Measurements from ENCODE around the gene VSIG10.

VSIG10 gene

DNA sequence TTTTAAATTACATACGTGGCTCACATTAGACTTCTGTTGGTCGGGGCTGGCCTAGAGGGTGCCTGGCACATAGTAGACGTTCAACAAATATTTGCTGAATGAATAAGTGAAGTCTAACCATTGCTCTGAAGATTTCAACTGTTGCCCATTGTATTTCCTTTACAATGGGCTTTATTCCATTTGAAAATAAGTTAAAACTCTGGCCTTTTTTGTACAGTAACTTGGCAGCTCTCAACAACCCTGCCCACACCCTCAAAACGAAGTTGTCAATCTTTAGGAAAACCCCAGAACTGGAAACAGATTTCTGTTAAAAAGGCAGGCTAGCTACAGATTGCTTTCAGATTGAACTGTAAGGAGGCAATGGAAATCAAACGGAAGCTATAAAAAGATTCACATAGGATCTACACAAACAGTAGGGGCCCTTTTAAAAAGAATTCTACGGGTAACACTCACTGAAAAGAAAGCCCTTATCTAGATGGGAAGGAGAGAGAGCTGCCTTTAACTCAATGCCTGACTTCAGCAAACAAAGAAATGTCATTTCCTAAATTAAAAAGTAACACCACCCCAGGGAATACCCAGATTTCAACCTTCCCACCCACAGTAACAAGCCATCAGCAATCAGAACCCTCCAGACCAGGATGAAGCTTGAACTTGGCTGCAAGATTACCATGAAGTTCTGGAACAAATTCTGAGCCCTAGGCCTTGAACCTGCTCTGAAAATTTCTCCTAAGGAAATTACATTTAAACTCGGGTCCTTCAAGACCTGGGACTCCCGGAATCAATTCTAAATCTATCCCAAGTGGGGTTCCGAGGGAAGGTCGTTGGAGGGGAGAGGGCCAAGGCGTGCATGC, 44.2 kb downstream of the VSIG10 start:
- Histone ChIP-seq H4K20me1 (ENCODE audit: low read depth, low read length) (no peaks in the 10 kb centered on the region), H3K27me3 (ENCODE audit: low read length) (no peaks in the 10 kb centered on the region), H3K9me3 (ENCODE audit: insufficient read depth, low read length) (no peaks in the 10 kb centered on the region), H3K4me3 (ENCODE audit: insufficient read depth, low read length, poor library complexity, severe bottlenecking) (no peak overlapping the region), H3K9me2 (replicated peaks; ENCODE audit: insufficient read depth, low read length) (no peaks in the 10 kb centered on the region), H2AFZ (ENCODE audit: low read depth, low read length, severe bottlenecking) (no peak overlapping the region), H3K9ac (ENCODE audit: low read length) (no peak overlapping the region), H3K27ac (ENCODE audit: low read depth, low read length) (no peak overlapping the region), H3F3A (ENCODE audit: insufficient read depth) (peaks cover 3% of the 10 kb centered on the region; the same call in 1 of the 2 replicates), H3K79me2 (ENCODE audit: insufficient read depth, low read length) (no peaks in the 10 kb centered on the region), H3K4me2 (ENCODE audit: low read depth, low read length, poor library complexity, severe bottlenecking) (no peak overlapping the region), H3K36me3 (ENCODE audit: low read length) (no peaks in the 10 kb centered on the region)
- TF ChIP-seq EZH2phosphoT487 (conservative IDR thresholded peaks at IDR 0.05; ENCODE audit: low read length) (no peak), CTCF (IDR thresholded peaks at IDR 0.05; ENCODE audit: insufficient read depth, low read length, poor library complexity, severe bottlenecking) (no peak)

- Histone ChIP-seq H3K4me2 (ENCODE audit: low read depth, low read length, poor library complexity, severe bottlenecking) (no peak overlapping the region), H2AFZ (ENCODE audit: low read depth, low read length, severe bottlenecking) (no peak overlapping the region), H3K9me3 (ENCODE audit: insufficient read depth, low read length) (no peaks in the 10 kb centered on the region), H3K27ac (ENCODE audit: low read depth, low read length) (no peak overlapping the region), H3K79me2 (ENCODE audit: insufficient read depth, low read length) (no peaks in the 10 kb centered on the region), H3K9ac (ENCODE audit: low read length) (no peak overlapping the region), H3K4me3 (ENCODE audit: insufficient read depth, low read length, poor library complexity, severe bottlenecking) (no peak overlapping the region), H3K9me2 (replicated peaks; ENCODE audit: insufficient read depth, low read length) (no peaks in the 10 kb centered on the region), H3F3A (ENCODE audit: insufficient read depth) (peaks cover 3% of the 10 kb centered on the region; the same call in 1 of the 2 replicates), H3K36me3 (ENCODE audit: low read length) (no peaks in the 10 kb centered on the region), H4K20me1 (ENCODE audit: low read depth, low read length) (no peaks in the 10 kb centered on the region), H3K27me3 (ENCODE audit: low read length) (no peaks in the 10 kb centered on the region)
- TF ChIP-seq EZH2phosphoT487 (conservative IDR thresholded peaks at IDR 0.05; ENCODE audit: low read length) (no peak), CTCF (IDR thresholded peaks at IDR 0.05; ENCODE audit: insufficient read depth, low read length, poor library complexity, severe bottlenecking) (no peak)
These were observed 44.9 kb downstream of the VSIG10 start for GRCh38 chr12:118058881-118059280.

GRCh38 chr12:118058227-118058626, 45.6 kb downstream of the VSIG10 start:
- Histone ChIP-seq H3K36me3 (ENCODE audit: low read length) (no peaks in the 10 kb centered on the region), H3K4me2 (ENCODE audit: low read depth, low read length, poor library complexity, severe bottlenecking) (no peak overlapping the region), H3K9ac (ENCODE audit: low read length) (no peak overlapping the region), H3K27ac (ENCODE audit: low read depth, low read length) (no peak overlapping the region), H4K20me1 (ENCODE audit: low read depth, low read length) (no peaks in the 10 kb centered on the region), H2AFZ (ENCODE audit: low read depth, low read length, severe bottlenecking) (no peak overlapping the region), H3F3A (ENCODE audit: insufficient read depth) (peaks cover 3% of the 10 kb centered on the region; the same call in 1 of the 2 replicates), H3K9me3 (ENCODE audit: insufficient read depth, low read length) (no peaks in the 10 kb centered on the region), H3K27me3 (ENCODE audit: low read length) (no peaks in the 10 kb centered on the region), H3K4me3 (ENCODE audit: insufficient read depth, low read length, poor library complexity, severe bottlenecking) (no peak overlapping the region), H3K79me2 (ENCODE audit: insufficient read depth, low read length) (no peaks in the 10 kb centered on the region), H3K9me2 (replicated peaks; ENCODE audit: insufficient read depth, low read length) (no peaks in the 10 kb centered on the region)
- TF ChIP-seq CTCF (IDR thresholded peaks at IDR 0.05; ENCODE audit: insufficient read depth, low read length, poor library complexity, severe bottlenecking) (no peak), EZH2phosphoT487 (conservative IDR thresholded peaks at IDR 0.05; ENCODE audit: low read length) (no peak)
